ENCODE data around the gene UBA5. TPM values are rescaled to one million over a fixed set of nuclear protein-coding genes. Genes with fewer than 3 reads are reported as not detected.

Gene UBA5
- polyA plus RNA-seq, 1 experiment, result 54.0 TPM

DNA sequence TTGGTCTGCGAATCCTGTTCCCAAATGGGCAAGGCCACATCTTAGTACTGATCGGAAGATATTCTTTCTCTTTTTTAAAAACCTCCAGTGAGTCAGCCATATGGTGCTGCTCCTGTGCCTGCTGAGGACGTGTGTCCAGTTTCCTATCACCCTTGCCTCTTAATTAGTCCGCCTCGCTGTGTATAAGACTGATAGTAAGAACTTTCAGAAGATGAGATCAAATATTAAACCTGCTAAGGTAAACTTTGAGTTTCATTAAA lies 612 bp downstream of the UBA5 start:
- CTCF ChIA-PET, result interaction anchor here (1.0 to 9.2 kb wide), 4 partner anchors 9 to 127 kb away, joined by 5 to 65 read pairs (median 18); no protein-coding TSS in a partner anchor
- POLR2A ChIA-PET, result interaction anchor here (1.1 kb wide), 1 partner anchor 117 kb away, joined by 4 read pairs; no protein-coding TSS in a partner anchor

DNA sequence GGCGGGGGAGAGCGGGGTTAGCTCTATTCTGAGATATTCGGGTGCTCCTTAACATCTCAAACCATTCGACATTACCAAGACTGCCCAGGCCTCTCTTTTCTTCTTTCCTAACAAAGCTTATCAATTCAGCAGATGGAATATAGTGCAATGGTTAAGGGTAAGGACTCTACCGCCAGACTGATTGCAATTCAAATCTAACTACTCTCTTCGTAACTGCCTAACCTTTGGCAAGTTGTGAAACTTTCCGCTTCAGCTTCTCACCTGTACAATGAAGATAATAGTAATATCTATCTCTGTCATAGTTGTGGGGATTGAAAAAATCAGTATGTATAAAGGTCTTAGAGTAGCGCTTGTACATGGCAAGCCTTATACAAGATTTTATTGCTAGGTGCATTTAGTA lies 972 bp downstream of the UBA5 start:
- TF ChIP-seq, protein P1, sequence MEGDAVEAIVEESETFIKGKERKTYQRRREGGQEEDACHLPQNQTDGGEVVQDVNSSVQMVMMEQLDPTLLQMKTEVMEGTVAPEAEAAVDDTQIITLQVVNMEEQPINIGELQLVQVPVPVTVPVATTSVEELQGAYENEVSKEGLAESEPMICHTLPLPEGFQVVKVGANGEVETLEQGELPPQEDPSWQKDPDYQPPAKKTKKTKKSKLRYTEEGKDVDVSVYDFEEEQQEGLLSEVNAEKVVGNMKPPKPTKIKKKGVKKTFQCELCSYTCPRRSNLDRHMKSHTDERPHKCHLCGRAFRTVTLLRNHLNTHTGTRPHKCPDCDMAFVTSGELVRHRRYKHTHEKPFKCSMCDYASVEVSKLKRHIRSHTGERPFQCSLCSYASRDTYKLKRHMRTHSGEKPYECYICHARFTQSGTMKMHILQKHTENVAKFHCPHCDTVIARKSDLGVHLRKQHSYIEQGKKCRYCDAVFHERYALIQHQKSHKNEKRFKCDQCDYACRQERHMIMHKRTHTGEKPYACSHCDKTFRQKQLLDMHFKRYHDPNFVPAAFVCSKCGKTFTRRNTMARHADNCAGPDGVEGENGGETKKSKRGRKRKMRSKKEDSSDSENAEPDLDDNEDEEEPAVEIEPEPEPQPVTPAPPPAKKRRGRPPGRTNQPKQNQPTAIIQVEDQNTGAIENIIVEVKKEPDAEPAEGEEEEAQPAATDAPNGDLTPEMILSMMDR (IDR thresholded peaks at IDR 0.05; ENCODE audit: low read depth, low read length), result no peak
- no peak overlapping the region for H3K27ac ChIP-seq (ENCODE audit: low read depth, low read length)
- no peaks in the 10 kb centered on the region; the same call in 1 of the 2 replicates for H3K9me3 ChIP-seq (ENCODE audit: control insufficient read depth, insufficient read depth, low read length)
- no peak for DNase-seq (ENCODE audit: low read depth, low spot score)
- ChIA-PET POLR2A (interaction anchor here (1.1 kb wide), 1 partner anchor 118 kb away, joined by 4 read pairs; no protein-coding TSS in a partner anchor), CTCF (interaction anchor here (1.0 to 9.2 kb wide), 5 partner anchors 9 to 140 kb away, joined by 3 to 65 read pairs (median 7); no protein-coding TSS in a partner anchor)
- H3K4me3 ChIP-seq (ENCODE audit: low read depth, low read length), result peak overlapping the region; percentile 76
- no peaks in the 10 kb centered on the region for H3K27me3 ChIP-seq (ENCODE audit: control insufficient read depth, insufficient read depth, low read length)

More for the DNA sequence above, 612 bp downstream of the UBA5 start:
- TF ChIP-seq, protein P1 (IDR thresholded peaks at IDR 0.05; ENCODE audit: low read depth, low read length), result no peak
- Histone ChIP-seq H3K27me3 (ENCODE audit: control insufficient read depth, insufficient read depth, low read length) (no peaks in the 10 kb centered on the region), H3K9me3 (ENCODE audit: control insufficient read depth, insufficient read depth, low read length) (no peaks in the 10 kb centered on the region; the same call in 1 of the 2 replicates), H3K4me3 (ENCODE audit: low read depth, low read length) (peak overlapping the region; percentile 76), H3K27ac (ENCODE audit: low read depth, low read length) (peak overlapping the region; percentile 84)
- no peak for DNase-seq (ENCODE audit: low read depth, low spot score)

DNA sequence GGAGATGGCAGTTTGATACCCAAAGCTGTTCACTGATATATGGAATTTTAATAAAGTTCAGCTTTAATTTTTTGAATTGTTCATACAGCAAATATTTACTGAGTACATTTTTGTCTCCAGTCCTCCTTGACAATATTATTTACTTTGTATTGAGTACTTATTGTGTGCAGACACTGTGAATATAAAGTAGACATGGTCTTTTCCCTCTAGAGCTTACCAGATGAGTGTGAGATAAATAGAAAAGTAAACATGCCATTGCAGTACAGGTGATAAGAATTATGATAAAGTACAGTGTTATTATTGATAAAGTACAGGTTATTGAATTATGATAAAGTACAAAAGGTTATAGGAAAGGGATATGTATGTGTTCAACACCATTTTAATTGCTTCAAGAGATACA lies 2.1 kb downstream of the UBA5 start:
- ChIA-PET POLR2A (no interaction called here), CTCF (interaction anchor here (0.5 to 9.2 kb wide), 4 partner anchors 125 to 1708 kb away, joined by 3 to 65 read pairs (median 3); no protein-coding TSS in a partner anchor)
- Histone ChIP-seq H3K4me3 (ENCODE audit: low read depth, low read length) (peak overlapping the region; percentile 3; the same call in 1 of the 2 replicates), H3K27me3 (ENCODE audit: control insufficient read depth, insufficient read depth, low read length) (no peaks in the 10 kb centered on the region), H3K9me3 (ENCODE audit: control insufficient read depth, insufficient read depth, low read length) (no peaks in the 10 kb centered on the region; the same call in 1 of the 2 replicates), H3K27ac (ENCODE audit: low read depth, low read length) (no peak overlapping the region)
- no peak for DNase-seq (ENCODE audit: low read depth, low spot score)
- TF ChIP-seq, protein P1 (IDR thresholded peaks at IDR 0.05; ENCODE audit: low read depth, low read length), result no peak

DNA sequence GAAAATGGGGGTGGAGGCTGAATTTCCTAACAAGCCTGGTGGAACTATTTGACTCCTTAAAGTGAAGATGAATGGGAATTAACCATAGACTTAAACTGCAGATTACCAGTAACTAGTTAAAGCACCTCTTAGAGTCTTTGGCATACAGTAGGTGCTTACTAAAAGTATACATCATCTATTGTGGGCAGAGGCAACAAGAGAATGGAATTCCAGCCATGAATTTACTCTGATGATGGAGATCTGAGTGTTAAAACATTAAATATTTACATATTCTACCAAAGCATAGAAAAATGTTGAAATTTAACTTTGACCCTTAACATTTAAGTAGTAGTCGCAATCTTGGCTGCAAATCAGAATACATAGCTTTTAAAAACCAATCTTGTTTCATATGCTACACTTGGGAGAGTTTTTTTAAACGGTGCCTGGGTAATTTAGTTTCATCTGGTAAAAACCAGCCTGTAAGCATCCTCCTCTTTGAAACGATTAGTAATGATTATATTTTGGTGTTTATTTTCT lies 5.2 kb downstream of the UBA5 start:
- DNase-seq (ENCODE audit: low read depth, low spot score), result no peak
- Histone ChIP-seq H3K9me3 (ENCODE audit: control insufficient read depth, insufficient read depth, low read length) (no peaks in the 10 kb centered on the region; the same call in 1 of the 2 replicates), H3K27me3 (ENCODE audit: control insufficient read depth, insufficient read depth, low read length) (no peaks in the 10 kb centered on the region), H3K4me3 (ENCODE audit: low read depth, low read length) (no peak overlapping the region), H3K27ac (ENCODE audit: low read depth, low read length) (no peak overlapping the region)
- ChIA-PET POLR2A (interaction anchor here (0.7 kb wide), 1 partner anchor 16 kb away, joined by 3 read pairs; no protein-coding TSS in a partner anchor), CTCF (interaction anchor here (1.2 to 1.6 kb wide), 2 partner anchors 23 to 130 kb away, joined by 6 to 7 read pairs; no protein-coding TSS in a partner anchor)
- TF ChIP-seq, protein P1 (IDR thresholded peaks at IDR 0.05; ENCODE audit: low read depth, low read length), result no peak

DNA sequence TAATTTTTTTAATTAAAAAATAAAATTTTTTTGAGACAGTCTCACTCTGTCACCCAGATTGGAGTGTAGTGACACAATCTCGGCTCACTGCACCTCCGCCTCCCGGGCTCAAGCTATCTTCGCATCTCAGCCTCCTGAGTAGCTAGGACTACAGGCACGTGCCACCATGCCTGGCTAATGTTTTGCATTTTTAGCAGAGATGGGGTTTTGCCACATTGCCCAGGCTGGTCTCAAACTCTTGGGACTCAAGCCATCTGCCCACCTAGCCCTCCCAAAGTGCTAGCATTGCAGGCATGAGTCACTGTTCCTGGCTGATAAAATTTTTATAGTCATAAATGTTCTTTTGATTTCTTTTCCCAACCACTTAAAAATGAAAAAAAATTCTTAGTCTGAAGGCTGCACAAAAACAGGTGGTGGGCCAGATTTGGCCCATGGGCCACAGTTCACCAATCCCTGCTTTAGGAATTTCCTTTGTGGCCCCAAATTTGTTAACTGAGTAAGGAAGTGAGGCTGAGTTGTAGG lies 9.2 kb downstream of the UBA5 start:
- H3K4me3 ChIP-seq (ENCODE audit: low read depth, low read length), result no peak overlapping the region
- no peaks in the 10 kb centered on the region for H3K9me3 ChIP-seq (ENCODE audit: control insufficient read depth, insufficient read depth, low read length)
- TF ChIP-seq, protein P1 (IDR thresholded peaks at IDR 0.05; ENCODE audit: low read depth, low read length), result no peak
- no peak for DNase-seq (ENCODE audit: low read depth, low spot score)
- H3K27ac ChIP-seq (ENCODE audit: low read depth, low read length), result no peak overlapping the region
- ChIA-PET CTCF (interaction anchor here (1.4 kb wide), 1 partner anchor 9 kb away, joined by 5 read pairs; no protein-coding TSS in a partner anchor), POLR2A (no interaction called here)
- H3K27me3 ChIP-seq (ENCODE audit: control insufficient read depth, insufficient read depth, low read length), result no peaks in the 10 kb centered on the region
